ENCODE measurements around the gene NAT14.

Gene NAT14

GRCh38 chr19:55443824-55444480, 41.0 kb upstream of the NAT14 start:
- TF ChIP-seq TAF1 (IDR thresholded peaks at IDR 0.05; ENCODE audit: borderline replicate concordance, insufficient read depth, low read length) (no peak), FOXP2 (optimal IDR thresholded peaks at IDR 0.05; ENCODE audit: borderline replicate concordance, extremely low read depth, extremely low read length, insufficient read depth) (no peak), SIN3A (IDR thresholded peaks at IDR 0.05; ENCODE audit: borderline replicate concordance, insufficient read depth, low read length) (no peak), POLR2AphosphoS5 (IDR thresholded peaks at IDR 0.05; ENCODE audit: low read depth, low read length) (no peak)
- TF ChIP-seq, protein P1, sequence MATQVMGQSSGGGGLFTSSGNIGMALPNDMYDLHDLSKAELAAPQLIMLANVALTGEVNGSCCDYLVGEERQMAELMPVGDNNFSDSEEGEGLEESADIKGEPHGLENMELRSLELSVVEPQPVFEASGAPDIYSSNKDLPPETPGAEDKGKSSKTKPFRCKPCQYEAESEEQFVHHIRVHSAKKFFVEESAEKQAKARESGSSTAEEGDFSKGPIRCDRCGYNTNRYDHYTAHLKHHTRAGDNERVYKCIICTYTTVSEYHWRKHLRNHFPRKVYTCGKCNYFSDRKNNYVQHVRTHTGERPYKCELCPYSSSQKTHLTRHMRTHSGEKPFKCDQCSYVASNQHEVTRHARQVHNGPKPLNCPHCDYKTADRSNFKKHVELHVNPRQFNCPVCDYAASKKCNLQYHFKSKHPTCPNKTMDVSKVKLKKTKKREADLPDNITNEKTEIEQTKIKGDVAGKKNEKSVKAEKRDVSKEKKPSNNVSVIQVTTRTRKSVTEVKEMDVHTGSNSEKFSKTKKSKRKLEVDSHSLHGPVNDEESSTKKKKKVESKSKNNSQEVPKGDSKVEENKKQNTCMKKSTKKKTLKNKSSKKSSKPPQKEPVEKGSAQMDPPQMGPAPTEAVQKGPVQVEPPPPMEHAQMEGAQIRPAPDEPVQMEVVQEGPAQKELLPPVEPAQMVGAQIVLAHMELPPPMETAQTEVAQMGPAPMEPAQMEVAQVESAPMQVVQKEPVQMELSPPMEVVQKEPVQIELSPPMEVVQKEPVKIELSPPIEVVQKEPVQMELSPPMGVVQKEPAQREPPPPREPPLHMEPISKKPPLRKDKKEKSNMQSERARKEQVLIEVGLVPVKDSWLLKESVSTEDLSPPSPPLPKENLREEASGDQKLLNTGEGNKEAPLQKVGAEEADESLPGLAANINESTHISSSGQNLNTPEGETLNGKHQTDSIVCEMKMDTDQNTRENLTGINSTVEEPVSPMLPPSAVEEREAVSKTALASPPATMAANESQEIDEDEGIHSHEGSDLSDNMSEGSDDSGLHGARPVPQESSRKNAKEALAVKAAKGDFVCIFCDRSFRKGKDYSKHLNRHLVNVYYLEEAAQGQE (IDR thresholded peaks at IDR 0.05; ENCODE audit: insufficient read depth in 1 of 2, low read depth in 2 of 2, low read length in 2 of 2), result no peak

GRCh38 chr19:55444646-55445045, 40.3 kb upstream of the NAT14 start:
- no peak for TF ChIP-seq POLR2AphosphoS5 (IDR thresholded peaks at IDR 0.05; ENCODE audit: low read depth, low read length)
- TF ChIP-seq, protein P1 (IDR thresholded peaks at IDR 0.05; ENCODE audit: insufficient read depth in 1 of 2, low read depth in 2 of 2, low read length in 2 of 2), result no peak

DNA sequence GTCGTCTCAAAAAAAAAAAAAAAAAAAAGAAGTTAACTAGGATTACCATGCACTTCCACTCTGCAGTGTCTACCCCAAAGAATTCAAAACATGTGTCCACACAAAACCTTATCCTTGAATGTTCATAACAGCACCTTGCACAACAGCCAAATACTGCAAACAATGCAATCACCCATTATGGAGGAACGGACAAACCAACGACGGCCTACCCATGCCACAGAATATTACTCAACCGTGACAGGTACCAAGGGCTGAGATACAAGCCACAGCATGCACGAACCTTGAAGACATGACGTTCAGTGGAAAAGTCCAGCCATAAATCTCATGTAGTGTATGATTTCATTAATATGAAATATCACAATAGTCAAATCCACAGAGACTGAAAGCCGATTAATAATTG, 38.9 kb upstream of the NAT14 start:
- TF ChIP-seq FOXP2 (optimal IDR thresholded peaks at IDR 0.05; ENCODE audit: borderline replicate concordance, extremely low read depth, extremely low read length, insufficient read depth), result no peak
- TF ChIP-seq, protein P1 (IDR thresholded peaks at IDR 0.05; ENCODE audit: insufficient read depth in 1 of 2, low read depth in 2 of 2, low read length in 2 of 2), result no peak
- no peak for TF ChIP-seq TAF1 (IDR thresholded peaks at IDR 0.05; ENCODE audit: borderline replicate concordance, insufficient read depth, low read length)
- TF ChIP-seq SIN3A (IDR thresholded peaks at IDR 0.05; ENCODE audit: borderline replicate concordance, insufficient read depth, low read length), result no peak
- no peak for TF ChIP-seq POLR2AphosphoS5 (IDR thresholded peaks at IDR 0.05; ENCODE audit: low read depth, low read length)

DNA sequence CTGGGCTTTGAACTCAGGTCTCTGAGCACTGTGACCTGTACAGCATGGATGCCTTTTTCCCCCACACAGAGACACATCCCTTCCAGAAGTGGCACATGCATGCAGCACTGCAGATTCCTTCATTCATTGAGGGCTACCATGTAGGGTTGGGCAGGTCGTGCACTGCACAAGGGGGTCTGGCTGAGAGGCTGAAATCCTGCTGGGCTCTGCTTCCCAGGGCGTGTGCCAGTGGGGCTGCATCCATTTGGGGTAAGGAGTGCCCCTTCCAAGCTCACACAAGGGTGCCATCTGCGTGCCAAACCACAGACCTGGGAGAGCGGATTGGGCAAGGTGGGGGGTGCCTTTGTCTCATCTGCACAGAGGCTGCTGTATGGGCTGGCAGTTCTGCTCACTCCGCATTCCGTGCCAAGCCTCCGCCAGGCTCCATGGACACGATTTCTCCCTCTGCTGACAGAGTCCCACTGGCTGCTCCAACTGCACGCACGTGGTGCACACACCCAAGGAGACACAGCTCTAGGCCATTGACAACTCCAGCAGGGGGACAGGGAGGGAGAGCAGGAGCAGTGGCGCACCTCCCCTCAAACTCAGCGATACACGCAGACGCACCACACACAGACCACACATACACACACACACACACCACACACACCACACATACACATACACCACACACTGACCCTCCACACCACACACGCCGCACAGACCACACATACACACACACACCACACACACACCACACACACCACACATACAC, 37.4 kb upstream of the NAT14 start:
- no peak for TF ChIP-seq FOXP2 (optimal IDR thresholded peaks at IDR 0.05; ENCODE audit: borderline replicate concordance, extremely low read depth, extremely low read length, insufficient read depth)

GRCh38 chr19:55449469-55449868, 35.5 kb upstream of the NAT14 start:
- TF ChIP-seq, protein P1 (IDR thresholded peaks at IDR 0.05; ENCODE audit: insufficient read depth in 1 of 2, low read depth in 2 of 2, low read length in 2 of 2), result no peak
- TF ChIP-seq POLR2AphosphoS5 (IDR thresholded peaks at IDR 0.05; ENCODE audit: low read depth, low read length), result no peak
- no peak for TF ChIP-seq TAF1 (IDR thresholded peaks at IDR 0.05; ENCODE audit: borderline replicate concordance, insufficient read depth, low read length)
- TF ChIP-seq FOXP2 (optimal IDR thresholded peaks at IDR 0.05; ENCODE audit: borderline replicate concordance, extremely low read depth, extremely low read length, insufficient read depth), result no peak
- no peak for TF ChIP-seq SIN3A (IDR thresholded peaks at IDR 0.05; ENCODE audit: borderline replicate concordance, insufficient read depth, low read length)
